Mesothelial cell of epicardium (in vitro differentiated cells): ENCODE results near the gene NCLN. TPM values are rescaled to one million over a fixed set of nuclear protein-coding genes. Genes with fewer than 3 reads are reported as not detected.

Experiments
- DNase-seq, 2 experiments: peaks; one replicate each; pipeline ENCODE4 v3.0.0; 2021; ENCODE audit warnings: low spot score in 2 of 2; ENCODE audit not compliant: unreplicated experiment in 2 of 2
- H3K27ac Mint-ChIP-seq: 2 replicates; pipeline ENCODE4 v1.8.0; 2021; ENCODE audit warnings: mixed read lengths
- H3K27me3 Mint-ChIP-seq: 2 replicates; pipeline ENCODE4 v1.8.0; 2021; ENCODE audit warnings: low read depth, mixed read lengths
- H3K36me3 Mint-ChIP-seq: 2 replicates; pipeline ENCODE4 v1.8.0; 2021; ENCODE audit warnings: mixed read lengths
- H3K4me1 Mint-ChIP-seq: 2 replicates; pipeline ENCODE4 v1.8.0; 2021; ENCODE audit warnings: mixed read lengths
- H3K4me3 Mint-ChIP-seq: 2 replicates; pipeline ENCODE4 v1.8.0; 2021; ENCODE audit warnings: mild to moderate bottlenecking, moderate library complexity, mixed read lengths
- H3K9me3 Mint-ChIP-seq: 2 replicates; pipeline ENCODE4 v1.8.0; 2021; ENCODE audit warnings: mixed read lengths
- total RNA-seq: library from RNA; stranded (reverse); gene quantifications from 3 replicates; pipeline ENCODE4 v1.2.1, GENCODE V29; 2021
- TF ChIP-seq, protein P1 (sequence below): fragments of 200-600 bp; sonication (generic); IDR thresholded peaks from one replicate; pipeline ENCODE4 v1.5.0; 2021; ENCODE audit warnings: antibody characterized with exemption; ENCODE audit not compliant: unreplicated experiment

Gene NCLN
- total RNA-seq, 1 donor from 2014 or later, result 51.2 TPM

DNA sequence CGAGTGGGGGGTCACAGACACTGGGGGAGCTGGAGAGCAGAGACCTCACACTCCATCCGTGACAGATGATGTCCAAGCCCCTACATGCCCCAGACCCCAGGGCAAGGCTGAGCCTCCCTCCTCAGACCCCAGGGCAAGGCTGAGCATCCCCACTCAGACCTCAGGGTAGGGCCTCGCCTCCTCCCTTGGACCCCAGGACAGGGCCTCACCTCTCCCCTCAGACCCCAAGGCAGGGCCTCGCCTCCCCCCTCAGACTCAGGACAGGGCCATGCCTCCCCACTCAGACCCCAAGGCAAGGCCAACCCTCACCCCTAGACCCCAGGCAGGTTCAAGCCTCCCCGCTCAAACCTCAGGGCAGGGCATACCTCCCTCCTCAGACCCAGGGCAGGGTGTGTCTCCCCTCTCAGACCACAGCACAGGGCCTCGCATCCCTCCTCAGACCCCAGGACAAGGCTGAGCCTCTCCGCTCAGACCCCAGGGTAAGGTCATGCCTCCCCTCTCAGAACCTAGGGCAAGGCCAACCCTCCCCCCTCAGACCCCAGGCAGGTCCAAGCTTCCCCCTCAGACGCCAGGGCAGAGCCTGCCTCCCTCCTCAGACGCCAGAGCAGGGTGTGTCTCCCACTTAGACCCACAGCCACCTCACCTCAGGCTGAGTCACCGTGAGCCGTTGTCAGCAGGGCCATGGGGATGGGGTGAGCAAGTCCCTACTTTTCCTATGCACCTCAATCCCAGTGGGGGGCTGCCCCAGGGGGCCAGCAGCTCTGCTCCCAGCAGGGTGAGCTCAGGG is 8.8 kb upstream of the NCLN start:
- H3K4me3 Mint-ChIP-seq, result no peak overlapping the region
- H3K27me3 Mint-ChIP-seq, result no peaks in the 10 kb centered on the region
- H3K27ac Mint-ChIP-seq, result no peak overlapping the region
- no peaks in the 10 kb centered on the region for H3K9me3 Mint-ChIP-seq
- DNase-seq, result no peak
- H3K4me1 Mint-ChIP-seq, result no peaks in the 10 kb centered on the region
- TF ChIP-seq, protein P1, sequence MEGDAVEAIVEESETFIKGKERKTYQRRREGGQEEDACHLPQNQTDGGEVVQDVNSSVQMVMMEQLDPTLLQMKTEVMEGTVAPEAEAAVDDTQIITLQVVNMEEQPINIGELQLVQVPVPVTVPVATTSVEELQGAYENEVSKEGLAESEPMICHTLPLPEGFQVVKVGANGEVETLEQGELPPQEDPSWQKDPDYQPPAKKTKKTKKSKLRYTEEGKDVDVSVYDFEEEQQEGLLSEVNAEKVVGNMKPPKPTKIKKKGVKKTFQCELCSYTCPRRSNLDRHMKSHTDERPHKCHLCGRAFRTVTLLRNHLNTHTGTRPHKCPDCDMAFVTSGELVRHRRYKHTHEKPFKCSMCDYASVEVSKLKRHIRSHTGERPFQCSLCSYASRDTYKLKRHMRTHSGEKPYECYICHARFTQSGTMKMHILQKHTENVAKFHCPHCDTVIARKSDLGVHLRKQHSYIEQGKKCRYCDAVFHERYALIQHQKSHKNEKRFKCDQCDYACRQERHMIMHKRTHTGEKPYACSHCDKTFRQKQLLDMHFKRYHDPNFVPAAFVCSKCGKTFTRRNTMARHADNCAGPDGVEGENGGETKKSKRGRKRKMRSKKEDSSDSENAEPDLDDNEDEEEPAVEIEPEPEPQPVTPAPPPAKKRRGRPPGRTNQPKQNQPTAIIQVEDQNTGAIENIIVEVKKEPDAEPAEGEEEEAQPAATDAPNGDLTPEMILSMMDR, result no peak
- no peaks in the 10 kb centered on the region for H3K36me3 Mint-ChIP-seq

GRCh38 chr19:3178377-3178972 is 7.3 kb upstream of the NCLN start, which contains the start of gene S1PR4:
Gene S1PR4 (plus strand): TSS chr19:3178769. CDS start chr19:3178793, 24 bp downstream.
- DNase-seq, result no peak
- Mint-ChIP-seq H3K4me3 (no peak within 1 kb of the TSS), H3K27me3 (no peaks in the 10 kb centered on the region), H3K27ac (no peak within 1 kb of the TSS), H3K4me1 (no peaks in the 10 kb centered on the region), H3K36me3 (no peaks in the 10 kb centered on the region), H3K9me3 (no peaks in the 10 kb centered on the region)
- TF ChIP-seq, protein P1, result no peak

DNA sequence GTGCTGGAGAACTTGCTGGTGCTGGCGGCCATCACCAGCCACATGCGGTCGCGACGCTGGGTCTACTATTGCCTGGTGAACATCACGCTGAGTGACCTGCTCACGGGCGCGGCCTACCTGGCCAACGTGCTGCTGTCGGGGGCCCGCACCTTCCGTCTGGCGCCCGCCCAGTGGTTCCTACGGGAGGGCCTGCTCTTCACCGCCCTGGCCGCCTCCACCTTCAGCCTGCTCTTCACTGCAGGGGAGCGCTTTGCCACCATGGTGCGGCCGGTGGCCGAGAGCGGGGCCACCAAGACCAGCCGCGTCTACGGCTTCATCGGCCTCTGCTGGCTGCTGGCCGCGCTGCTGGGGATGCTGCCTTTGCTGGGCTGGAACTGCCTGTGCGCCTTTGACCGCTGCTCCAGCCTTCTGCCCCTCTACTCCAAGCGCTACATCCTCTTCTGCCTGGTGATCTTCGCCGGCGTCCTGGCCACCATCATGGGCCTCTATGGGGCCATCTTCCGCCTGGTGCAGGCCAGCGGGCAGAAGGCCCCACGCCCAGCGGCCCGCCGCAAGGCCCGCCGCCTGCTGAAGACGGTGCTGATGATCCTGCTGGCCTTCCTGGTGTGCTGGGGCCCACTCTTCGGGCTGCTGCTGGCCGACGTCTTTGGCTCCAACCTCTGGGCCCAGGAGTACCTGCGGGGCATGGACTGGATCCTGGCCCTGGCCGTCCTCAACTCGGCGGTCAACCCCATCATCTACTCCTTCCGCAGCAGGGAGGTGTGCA is 6.6 kb upstream of the NCLN start:
- Mint-ChIP-seq H3K4me1 (no peaks in the 10 kb centered on the region), H3K4me3 (no peak overlapping the region), H3K27ac (no peak overlapping the region), H3K36me3 (no peaks in the 10 kb centered on the region), H3K27me3 (no peaks in the 10 kb centered on the region), H3K9me3 (no peaks in the 10 kb centered on the region)
- TF ChIP-seq, protein P1, result no peak
- DNase-seq, result no peak

DNA sequence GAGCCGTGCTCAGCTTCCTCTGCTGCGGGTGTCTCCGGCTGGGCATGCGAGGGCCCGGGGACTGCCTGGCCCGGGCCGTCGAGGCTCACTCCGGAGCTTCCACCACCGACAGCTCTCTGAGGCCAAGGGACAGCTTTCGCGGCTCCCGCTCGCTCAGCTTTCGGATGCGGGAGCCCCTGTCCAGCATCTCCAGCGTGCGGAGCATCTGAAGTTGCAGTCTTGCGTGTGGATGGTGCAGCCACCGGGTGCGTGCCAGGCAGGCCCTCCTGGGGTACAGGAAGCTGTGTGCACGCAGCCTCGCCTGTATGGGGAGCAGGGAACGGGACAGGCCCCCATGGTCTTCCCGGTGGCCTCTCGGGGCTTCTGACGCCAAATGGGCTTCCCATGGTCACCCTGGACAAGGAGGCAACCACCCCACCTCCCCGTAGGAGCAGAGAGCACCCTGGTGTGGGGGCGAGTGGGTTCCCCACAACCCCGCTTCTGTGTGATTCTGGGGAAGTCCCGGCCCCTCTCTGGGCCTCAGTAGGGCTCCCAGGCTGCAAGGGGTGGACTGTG is 5.9 kb upstream of the NCLN start:
- H3K4me1 Mint-ChIP-seq, result no peaks in the 10 kb centered on the region
- no peak overlapping the region for H3K27ac Mint-ChIP-seq
- H3K9me3 Mint-ChIP-seq, result no peaks in the 10 kb centered on the region
- no peaks in the 10 kb centered on the region for H3K27me3 Mint-ChIP-seq
- no peak for DNase-seq
- H3K4me3 Mint-ChIP-seq, result no peak overlapping the region
- TF ChIP-seq, protein P1, result no peak
- no peaks in the 10 kb centered on the region for H3K36me3 Mint-ChIP-seq

DNA sequence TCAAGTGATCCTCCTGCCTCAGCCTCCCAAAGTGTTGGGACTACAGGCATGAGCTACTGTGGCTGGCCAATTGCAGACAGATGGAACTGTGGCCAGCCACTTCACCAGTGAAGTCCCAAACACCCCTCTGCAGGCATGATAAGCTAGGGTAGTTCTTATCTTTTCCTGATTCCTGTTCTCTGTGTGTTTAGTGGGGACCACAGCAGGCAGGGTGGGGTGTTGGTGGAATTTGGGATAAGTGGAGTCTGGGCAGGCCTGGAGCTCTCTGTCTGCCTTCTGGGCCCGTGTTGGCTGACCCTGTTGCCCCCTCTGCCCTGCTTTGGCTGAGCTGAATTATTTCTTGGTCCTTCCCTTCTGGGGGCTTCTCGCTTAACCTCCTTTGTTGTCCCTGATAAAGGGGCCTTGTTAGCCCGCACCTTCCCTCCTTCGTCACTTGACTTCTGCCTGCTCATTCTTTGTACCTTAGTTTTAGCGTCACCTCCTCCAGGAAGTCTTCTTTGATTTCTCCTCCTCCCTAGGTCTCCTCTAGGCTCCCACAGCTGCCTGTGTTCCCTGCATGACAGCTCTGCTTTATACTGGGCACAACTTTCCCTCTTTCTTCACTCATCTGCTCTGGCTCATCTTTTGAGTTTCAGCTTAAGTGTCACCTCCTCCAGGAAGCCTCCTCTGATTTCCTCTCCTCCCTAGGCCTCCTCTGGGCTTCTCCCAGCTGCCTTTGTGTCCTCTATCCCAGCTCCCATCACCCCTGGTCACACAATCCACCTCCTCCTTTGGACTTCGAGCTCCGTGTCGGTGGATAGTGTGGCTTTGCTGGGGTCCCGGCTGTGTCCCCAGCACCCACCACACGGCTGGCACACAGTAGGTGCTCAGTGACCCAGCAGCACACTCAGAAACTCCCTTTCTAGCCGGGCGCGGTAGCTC is 1.7 kb upstream of the NCLN start:
- H3K27ac Mint-ChIP-seq, result no peak overlapping the region
- no peaks in the 10 kb centered on the region for H3K9me3 Mint-ChIP-seq
- H3K27me3 Mint-ChIP-seq, result no peaks in the 10 kb centered on the region
- peak overlapping the region; percentile 99 for H3K4me3 Mint-ChIP-seq
- TF ChIP-seq, protein P1, result no peak
- no peak for DNase-seq
- no peaks in the 10 kb centered on the region for H3K36me3 Mint-ChIP-seq
- peaks cover 9% of the 10 kb centered on the region for H3K4me1 Mint-ChIP-seq
